HCT116 (cell line): ENCODE measurements around the gene PI16. TPM values are rescaled to one million over a fixed set of nuclear protein-coding genes. Genes with fewer than 3 reads are reported as not detected.
"Not testable (repeated sequence)": the region's sequence is repeated elsewhere in the genome, so short reads cannot be mapped to it uniquely, and the experiment has no call there.

ENCODE experiments used
- ATAC-seq: fragments of 200-7000 bp; cut with Tn5 transposase; 2 replicates; pipeline ENCODE4 v1.9.1; 2020; ENCODE audit warnings: mild to moderate bottlenecking, moderate library complexity
- BruUV-seq: library from RNA; stranded (reverse); fragments of 400-500 nt; replicated peaks from 2 replicates; lab custom pipeline; 2021; lab: Mats Ljungman, UMichigan
- CTCF ChIA-PET: fragments of 300-600 bp; sonication (Branson Sonifier 250); formaldehyde crosslinking; loops from one replicate; lab custom pipeline; 2021; ENCODE audit warnings: antibody characterized with exemption; lab: Charles Lee
- POLR2A ChIA-PET: fragments of 300-600, 350-600 bp; sonication (Branson Sonifier 250); formaldehyde crosslinking; loops from one replicate; lab custom pipeline; 2021; ENCODE audit warnings: antibody characterized with exemption; lab: Charles Lee
- RAD21 ChIA-PET, 2 experiments: fragments of 300-600 bp; sonication (Branson Sonifier 250); formaldehyde crosslinking; loops; one replicate each; lab custom pipeline; 2023; ENCODE audit warnings: low total read pairs in 2 of 2; ENCODE audit not compliant: uncharacterized antibody in 2 of 2, unreplicated experiment in 2 of 2, low non-redundant PET in 1 of 2; lab: Charles Lee
- DNase-seq: peaks from one replicate; pipeline ENCODE4 v3.0.0-alpha.2; 2010; ENCODE audit warnings: low read depth, low spot score
- H2AFZ ChIP-seq: fragments of 200-600 bp; shearing (Covaris generic), sonication (generic); 2 replicates; pipeline ENCODE4 v1.6.1; 2017; ENCODE audit warnings: low read depth, mixed run types, mixed read lengths, antibody characterized with exemption, low read length; ENCODE audit not compliant: poor library complexity, severe bottlenecking
- H3K27ac ChIP-seq: 2 replicates; pipeline ENCODE4 v1.5.1; 2012; ENCODE audit warnings: low read depth, low read length
- H3K27me3 ChIP-seq: fragments of 200-600 bp; sonication (generic); 2 replicates; pipeline ENCODE4 v1.6.1; 2016; ENCODE audit warnings: mixed run types, low read length, mixed read lengths; ENCODE audit not compliant: insufficient read depth
- H3K36me3 ChIP-seq, 2 experiments: fragments of 200-500 bp in 1 of 2; fragments of 200-600 bp in 1 of 2; sonication (Bioruptor generic) in 1 of 2; sonication (generic) in 1 of 2; 2 replicates each; pipeline versions ENCODE4 v1.5.1 to v1.6.1; 2014 to 2016; ENCODE audit warnings: low read length in 2 of 2, inconsistent platforms in 1 of 2, mixed read lengths in 1 of 2, mixed run types in 1 of 2; ENCODE audit not compliant: insufficient read depth in 2 of 2, control insufficient read depth in 1 of 2
- H3K4me1 ChIP-seq, 2 experiments: fragments of 200-600 bp in 1 of 2; sonication (generic) in 1 of 2; 2 replicates each; pipeline versions ENCODE4 v1.5.1 to v1.6.1; 2012 to 2017; ENCODE audit warnings: low read length in 2 of 2, inconsistent platforms in 1 of 2, mild to moderate bottlenecking in 1 of 2, mixed read lengths in 1 of 2, mixed run types in 1 of 2, moderate library complexity in 1 of 2; ENCODE audit not compliant: insufficient read depth in 2 of 2, control insufficient read depth in 1 of 2
- H3K4me2 ChIP-seq: fragments of 200-600 bp; sonication (generic); 2 replicates; pipeline ENCODE4 v1.6.1; 2017; ENCODE audit warnings: mixed run types, low read length, mixed read lengths
- H3K4me3 ChIP-seq, 2 experiments: fragments of 200-600 bp in 1 of 2; sonication (generic) in 1 of 2; replicated peaks in 1 of 2; 2 replicates each; pipeline ENCODE4 v1.5.1; 2011 to 2016; ENCODE audit warnings: low read length in 2 of 2, control low read depth in 1 of 2, low read depth in 1 of 2, mild to moderate bottlenecking in 1 of 2, mixed read lengths in 1 of 2, mixed run types in 1 of 2
- H3K79me2 ChIP-seq: fragments of 200-600 bp; sonication (generic); 2 replicates; pipeline ENCODE4 v1.6.1; 2017; ENCODE audit warnings: mild to moderate bottlenecking, mixed run types, low read length, moderate library complexity, mixed read lengths; ENCODE audit not compliant: insufficient read depth
- H3K9ac ChIP-seq: fragments of 200-600 bp; sonication (generic); 2 replicates; pipeline ENCODE4 v1.6.1; 2016; ENCODE audit warnings: low read length, mixed read lengths
- H3K9me2 ChIP-seq: fragments of 200-600 bp; sonication (generic), shearing (Covaris generic); 2 replicates; pipeline ENCODE4 v1.6.1; 2017; ENCODE audit warnings: mixed run types, mild to moderate bottlenecking, moderate library complexity; ENCODE audit not compliant: insufficient read depth
- H3K9me3 ChIP-seq, 2 experiments: fragments of 200-500 bp in 1 of 2; fragments of 200-600 bp in 1 of 2; sonication (Bioruptor generic) in 1 of 2; sonication (generic) in 1 of 2; 2 replicates each; pipeline ENCODE4 v1.6.1; 2014 to 2017; ENCODE audit warnings: low read length in 2 of 2, mixed read lengths in 2 of 2, inconsistent platforms in 1 of 2, low read depth in 1 of 2, mild to moderate bottlenecking in 1 of 2, mixed run types in 1 of 2, moderate library complexity in 1 of 2; ENCODE audit not compliant: control insufficient read depth in 1 of 2, insufficient read depth in 1 of 2
- H4K20me1 ChIP-seq: fragments of 200-600 bp; sonication (generic), shearing (Covaris generic); 2 replicates; pipeline ENCODE4 v1.6.1; 2017; ENCODE audit warnings: mixed run types, mild to moderate bottlenecking, moderate library complexity; ENCODE audit not compliant: insufficient read depth
- CEBPB ChIP-seq: IDR thresholded peaks from 2 replicates; pipeline ENCODE4 v1.6.1; 2012; ENCODE audit warnings: low read depth
- ELF1 ChIP-seq: IDR thresholded peaks from 2 replicates; pipeline ENCODE4 v1.6.1; 2012; ENCODE audit warnings: low read depth, borderline replicate concordance
- EZH2phosphoT487 ChIP-seq: fragments of 200-600 bp; IDR thresholded peaks from 2 replicates; pipeline ENCODE4 v1.6.1; 2018; ENCODE audit warnings: antibody characterized with exemption, borderline replicate concordance
- TCF7L2 ChIP-seq: IDR thresholded peaks from 2 replicates; pipeline ENCODE4 v1.7.0; 2011; ENCODE audit warnings: borderline replicate concordance, inconsistent platforms; ENCODE audit not compliant: insufficient read depth, insufficient read length; ENCODE audit errors: extremely low read depth
- YY1 ChIP-seq: IDR thresholded peaks from 2 replicates; pipeline ENCODE4 v1.6.1; 2011; ENCODE audit warnings: low read length, low read depth, moderate library complexity, mild to moderate bottlenecking; ENCODE audit not compliant: insufficient replicate concordance; ENCODE audit errors: extremely low read depth
- ZFX ChIP-seq: fragments of 450-650 bp; IDR thresholded peaks from 2 replicates; pipeline ENCODE4 v1.6.1; 2017
- intact Hi-C: fragments of 100-400 bp; cut with micrococcal nuclease; formaldehyde crosslinking; loops from 2 replicates; pipeline ENCODE4 v1.10.0; 2022
- total RNA-seq: library from RNA; stranded (reverse); gene quantifications from one replicate; pipeline ENCODE4 v1.2.1, GENCODE V29; 2021; ENCODE audit not compliant: unreplicated experiment
- TF ChIP-seq, protein P1 (sequence below): IDR thresholded peaks from 2 replicates; pipeline ENCODE4 v1.6.1; 2012; ENCODE audit warnings: low read depth

Gene PI16
- total RNA-seq, 1 experiment from 2014 or later: 0.59 TPM

DNA sequence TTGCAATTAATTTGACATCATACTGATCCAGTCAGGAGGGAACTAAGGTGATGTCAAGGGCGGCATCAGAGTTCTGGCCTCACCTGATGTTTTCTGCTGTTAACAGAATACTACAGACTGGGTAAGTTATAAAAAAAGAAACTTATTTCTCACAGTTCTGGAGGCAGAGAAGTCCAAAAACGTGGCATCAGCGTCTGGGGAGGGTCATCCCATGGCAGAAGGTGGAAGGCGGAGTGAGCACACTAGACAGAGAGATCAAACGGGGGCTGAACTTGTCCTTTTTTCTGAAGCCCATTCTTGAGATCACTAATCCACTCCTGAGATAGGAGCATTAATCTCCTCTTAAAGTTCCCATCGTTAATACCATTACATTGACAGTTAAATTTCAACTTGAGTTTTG lies 34.7 kb downstream of the PI16 start:
- no peak for ATAC-seq
- H3K27ac ChIP-seq: no peak overlapping the region
- H3K4me2 ChIP-seq: no peak overlapping the region
- TF ChIP-seq ZFX (no peak), ELF1 (no peak), EZH2phosphoT487 (no peak), CEBPB (no peak), YY1 (no peak), TCF7L2 (no peak)
- TF ChIP-seq, protein P1, sequence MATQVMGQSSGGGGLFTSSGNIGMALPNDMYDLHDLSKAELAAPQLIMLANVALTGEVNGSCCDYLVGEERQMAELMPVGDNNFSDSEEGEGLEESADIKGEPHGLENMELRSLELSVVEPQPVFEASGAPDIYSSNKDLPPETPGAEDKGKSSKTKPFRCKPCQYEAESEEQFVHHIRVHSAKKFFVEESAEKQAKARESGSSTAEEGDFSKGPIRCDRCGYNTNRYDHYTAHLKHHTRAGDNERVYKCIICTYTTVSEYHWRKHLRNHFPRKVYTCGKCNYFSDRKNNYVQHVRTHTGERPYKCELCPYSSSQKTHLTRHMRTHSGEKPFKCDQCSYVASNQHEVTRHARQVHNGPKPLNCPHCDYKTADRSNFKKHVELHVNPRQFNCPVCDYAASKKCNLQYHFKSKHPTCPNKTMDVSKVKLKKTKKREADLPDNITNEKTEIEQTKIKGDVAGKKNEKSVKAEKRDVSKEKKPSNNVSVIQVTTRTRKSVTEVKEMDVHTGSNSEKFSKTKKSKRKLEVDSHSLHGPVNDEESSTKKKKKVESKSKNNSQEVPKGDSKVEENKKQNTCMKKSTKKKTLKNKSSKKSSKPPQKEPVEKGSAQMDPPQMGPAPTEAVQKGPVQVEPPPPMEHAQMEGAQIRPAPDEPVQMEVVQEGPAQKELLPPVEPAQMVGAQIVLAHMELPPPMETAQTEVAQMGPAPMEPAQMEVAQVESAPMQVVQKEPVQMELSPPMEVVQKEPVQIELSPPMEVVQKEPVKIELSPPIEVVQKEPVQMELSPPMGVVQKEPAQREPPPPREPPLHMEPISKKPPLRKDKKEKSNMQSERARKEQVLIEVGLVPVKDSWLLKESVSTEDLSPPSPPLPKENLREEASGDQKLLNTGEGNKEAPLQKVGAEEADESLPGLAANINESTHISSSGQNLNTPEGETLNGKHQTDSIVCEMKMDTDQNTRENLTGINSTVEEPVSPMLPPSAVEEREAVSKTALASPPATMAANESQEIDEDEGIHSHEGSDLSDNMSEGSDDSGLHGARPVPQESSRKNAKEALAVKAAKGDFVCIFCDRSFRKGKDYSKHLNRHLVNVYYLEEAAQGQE: no peak
- ChIA-PET POLR2A (no interaction called here), CTCF (interaction anchor here (2.0 kb wide), 1 partner anchor 29 kb away, joined by 4 read pairs; no protein-coding TSS in a partner anchor), RAD21 (no interaction called here)
- no peaks in the 10 kb centered on the region for H3K36me3 ChIP-seq
- H3K9me3 ChIP-seq: no peaks in the 10 kb centered on the region
- H3K4me3 ChIP-seq: no peak overlapping the region
- intact Hi-C loops: no loop called here
- no TSS peak for BruUV-seq
- peaks cover 17% of the 10 kb centered on the region for H3K79me2 ChIP-seq
- H3K9ac ChIP-seq: no peak overlapping the region
- H3K27me3 ChIP-seq: no peaks in the 10 kb centered on the region
- no peak overlapping the region for H2AFZ ChIP-seq
- DNase-seq: no peak
- peaks cover 4 to 15% of the 10 kb centered on the region in 2 experiments; a peak in 3 of 4 replicates for H3K4me1 ChIP-seq
- H3K9me2 ChIP-seq: no peaks in the 10 kb centered on the region
- peaks cover 6% of the 10 kb centered on the region; the same call in 1 of the 2 replicates for H4K20me1 ChIP-seq

GRCh38 chr6:36990401-36990800 lies 35.9 kb downstream of the PI16 start:
- H3K27me3 ChIP-seq, H3K4me1 ChIP-seq, H4K20me1 ChIP-seq, H3K9me2 ChIP-seq, H3K9ac ChIP-seq, H3K4me2 ChIP-seq, BruUV-seq, H3K27ac ChIP-seq, H3K9me3 ChIP-seq, H3K4me3 ChIP-seq, ATAC-seq, H3K79me2 ChIP-seq, RAD21 ChIA-PET, intact Hi-C loops, DNase-seq, H3K36me3 ChIP-seq, H2AFZ ChIP-seq: not testable (repeated sequence)
- CTCF ChIA-PET: interaction anchor here (2.0 kb wide), 1 partner anchor 28 kb away, joined by 4 read pairs; no protein-coding TSS in a partner anchor
- POLR2A ChIA-PET: interaction anchor here (0.6 kb wide), 1 partner anchor 322 kb away, joined by 3 read pairs; no protein-coding TSS in a partner anchor
